Stimulated activated CD4-positive, alpha-beta T cell treated with anti-CD3 and anti-CD28 coated beads, Interleukin-15, amount 100 ng/mL, for 24 hours (primary cell): ENCODE measurements around the gene ACVR2A.

Experiments
- DNase-seq: peaks from one replicate; pipeline ENCODE4 v3.0.0-alpha.2; 2020

ACVR2A gene

GRCh38 chr2:147844697-147845410 lies at the start of gene ACVR2A:
ACVR2A (plus strand) TSS chr2:147845029; CDS start chr2:147845153, 124 bp downstream.
- DNase-seq, result peak; percentile 32

DNA sequence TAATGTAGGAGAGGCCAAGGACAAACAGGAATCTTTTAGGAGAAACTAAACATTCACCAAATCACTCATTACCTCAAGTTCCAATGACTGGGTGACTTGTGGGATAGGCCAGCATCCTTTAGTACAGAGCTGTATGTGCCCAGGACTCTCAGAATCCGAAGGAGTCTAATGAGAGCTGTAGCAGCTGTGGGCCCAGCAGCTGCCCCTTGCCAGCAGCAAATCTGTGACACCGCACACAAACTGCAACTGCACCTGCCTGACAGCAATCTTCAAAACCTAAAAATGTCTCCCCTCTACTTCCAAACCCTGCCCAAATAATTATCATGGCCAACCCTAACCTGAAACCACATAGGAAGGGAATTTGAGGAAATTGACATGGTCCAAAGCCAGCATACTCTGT lies 44.5 kb upstream of the ACVR2A start:
- DNase-seq, result no peak

DNA sequence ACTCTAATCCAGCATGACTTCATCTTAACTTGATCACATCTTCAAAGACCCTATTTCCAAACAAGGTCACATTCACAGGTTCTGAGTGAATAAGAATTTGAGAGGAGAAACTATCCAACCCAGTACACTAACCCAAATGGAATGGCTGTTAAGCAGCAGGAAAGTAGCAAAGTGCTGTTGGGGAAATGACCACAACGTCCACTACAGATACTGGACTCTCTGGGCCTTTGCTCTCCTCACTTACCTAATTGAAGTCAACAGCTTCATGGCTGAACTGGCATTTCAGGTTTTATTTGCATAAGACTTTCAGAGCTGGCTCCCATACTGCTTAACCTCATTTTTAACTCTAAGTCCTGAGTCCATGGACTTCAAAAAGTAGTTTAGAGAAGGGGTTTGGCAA lies 38.0 kb upstream of the ACVR2A start:
- DNase-seq, result no peak

DNA sequence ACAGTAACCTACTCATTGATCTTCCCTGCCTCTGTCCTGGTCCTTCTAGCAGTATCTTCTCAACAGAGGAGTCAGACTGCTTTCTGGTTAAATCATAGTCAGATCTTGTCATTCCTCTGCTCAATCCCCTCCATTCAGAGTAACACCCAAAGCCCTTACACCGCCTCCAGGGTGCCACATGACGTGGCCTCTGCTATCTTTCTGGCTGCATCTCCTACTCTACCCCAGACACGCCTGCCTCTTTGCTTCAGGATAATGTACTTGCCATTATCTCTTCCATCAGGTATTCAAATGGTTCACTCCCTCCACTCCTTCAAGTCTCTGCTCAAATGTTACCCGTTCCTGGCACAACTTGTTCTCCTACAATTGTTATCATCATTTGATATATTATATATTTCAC lies 36.3 kb upstream of the ACVR2A start:
- DNase-seq, result no peak

DNA sequence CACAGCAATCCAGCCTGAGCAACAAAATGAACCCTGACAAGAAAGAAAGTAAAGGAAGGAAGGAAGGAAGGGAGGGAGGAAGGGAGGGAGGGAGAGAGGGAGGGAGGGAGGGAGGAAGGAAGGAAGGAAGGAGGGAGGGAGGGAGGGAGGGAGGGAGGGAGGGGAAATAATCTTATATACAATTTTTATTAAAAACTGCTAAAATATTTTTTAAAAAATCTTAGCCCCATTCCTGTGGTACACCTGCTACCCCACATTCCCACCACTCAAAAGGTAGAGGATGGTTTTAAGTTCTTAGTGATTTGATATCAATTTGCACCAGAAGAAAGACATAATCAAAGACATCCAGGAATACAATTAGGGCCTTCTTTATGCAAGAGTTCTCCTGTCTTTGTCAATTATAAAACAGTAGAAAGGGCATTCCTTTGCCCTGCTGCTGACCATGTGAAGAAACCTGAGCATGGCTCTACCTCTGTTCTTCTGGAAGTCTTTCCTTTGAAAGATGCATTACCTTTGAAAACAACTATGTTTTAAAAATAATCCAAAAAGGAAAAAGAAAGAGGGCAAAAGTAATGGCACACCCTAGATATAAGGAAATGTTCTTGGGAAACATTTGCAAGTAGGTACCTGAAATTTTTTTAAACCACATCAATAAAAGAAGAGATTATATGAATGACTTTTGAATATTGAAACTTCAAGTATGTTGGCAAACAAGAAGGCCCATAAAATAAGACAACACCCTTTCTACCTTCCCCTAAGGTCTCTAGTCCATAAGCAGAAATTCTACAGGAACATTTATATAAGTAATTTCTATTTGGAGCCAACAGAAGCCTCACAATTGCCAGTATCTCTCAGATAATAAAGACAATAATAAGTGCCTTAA lies 33.7 kb upstream of the ACVR2A start:
- no peak for DNase-seq

- no peak for DNase-seq
Measured at GRCh38 chr2:147818741-147819140, 26.1 kb upstream of the ACVR2A start.

DNA sequence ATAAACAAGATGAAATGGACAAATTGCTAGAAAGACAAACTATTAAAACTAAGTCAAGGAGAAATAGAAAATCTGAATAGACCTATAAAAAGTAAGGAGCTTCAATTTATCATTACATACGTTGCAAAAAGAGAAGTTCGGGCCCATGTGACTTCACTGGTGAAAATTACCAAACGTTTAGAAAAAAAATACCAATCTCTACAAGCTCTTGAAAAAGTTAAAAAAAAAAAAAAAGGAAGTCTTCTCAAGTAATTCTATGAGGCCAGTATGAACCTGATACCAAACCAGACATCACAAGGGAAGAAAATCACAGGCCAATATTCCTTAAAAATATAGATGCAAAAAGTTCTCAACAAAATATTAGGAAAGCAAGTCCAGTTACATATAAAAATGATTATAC lies 20.2 kb upstream of the ACVR2A start:
- DNase-seq, result no peak

- DNase-seq, result no peak
Measured at GRCh38 chr2:147826278-147827087, 18.3 kb upstream of the ACVR2A start.

- DNase-seq, result no peak
Measured at GRCh38 chr2:147827088-147827375, 17.8 kb upstream of the ACVR2A start.

DNA sequence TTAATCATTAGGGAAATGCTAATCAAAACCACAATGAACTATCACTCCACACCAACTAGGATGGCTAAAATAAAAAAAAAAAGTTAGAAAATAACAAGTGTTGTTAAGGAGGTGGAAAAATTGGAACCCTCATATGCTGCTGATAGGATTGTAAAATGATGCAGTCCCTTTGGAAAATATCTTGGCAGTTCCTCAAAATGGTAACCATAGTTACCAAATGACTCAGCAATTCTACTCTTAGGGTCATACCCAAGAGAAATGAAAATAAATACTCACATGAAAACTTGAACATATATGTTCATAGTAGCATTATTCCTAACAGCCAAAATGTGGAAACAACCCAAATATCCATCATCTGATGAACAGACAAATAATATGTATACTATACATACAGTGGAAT lies 15.7 kb upstream of the ACVR2A start:
- no peak for DNase-seq

- no peak for DNase-seq
Measured at GRCh38 chr2:147836099-147836498, 8.7 kb upstream of the ACVR2A start.

DNA sequence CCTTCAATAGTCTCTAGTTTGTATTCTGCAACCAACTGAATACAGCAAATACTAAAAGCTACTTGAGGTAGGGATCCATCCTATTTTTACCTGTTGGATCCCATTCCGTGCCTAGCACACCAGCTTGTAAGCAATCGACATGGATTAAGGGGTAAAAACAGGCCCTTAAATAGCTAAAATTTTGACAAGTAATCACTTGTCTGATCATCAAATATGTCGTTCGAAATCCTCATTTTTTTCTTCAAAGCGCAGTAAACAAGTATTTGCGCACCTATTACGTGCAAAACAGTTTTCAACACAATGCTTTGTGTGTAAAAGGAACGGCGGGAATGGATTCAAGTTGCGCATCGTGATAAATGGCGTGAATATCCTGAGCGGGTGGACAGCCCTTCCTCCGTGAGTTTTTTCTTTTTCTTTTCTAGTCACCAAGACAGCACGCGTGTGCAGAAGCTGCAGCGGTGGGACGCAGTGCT lies 1.4 kb upstream of the ACVR2A start:
- no peak for DNase-seq

DNA sequence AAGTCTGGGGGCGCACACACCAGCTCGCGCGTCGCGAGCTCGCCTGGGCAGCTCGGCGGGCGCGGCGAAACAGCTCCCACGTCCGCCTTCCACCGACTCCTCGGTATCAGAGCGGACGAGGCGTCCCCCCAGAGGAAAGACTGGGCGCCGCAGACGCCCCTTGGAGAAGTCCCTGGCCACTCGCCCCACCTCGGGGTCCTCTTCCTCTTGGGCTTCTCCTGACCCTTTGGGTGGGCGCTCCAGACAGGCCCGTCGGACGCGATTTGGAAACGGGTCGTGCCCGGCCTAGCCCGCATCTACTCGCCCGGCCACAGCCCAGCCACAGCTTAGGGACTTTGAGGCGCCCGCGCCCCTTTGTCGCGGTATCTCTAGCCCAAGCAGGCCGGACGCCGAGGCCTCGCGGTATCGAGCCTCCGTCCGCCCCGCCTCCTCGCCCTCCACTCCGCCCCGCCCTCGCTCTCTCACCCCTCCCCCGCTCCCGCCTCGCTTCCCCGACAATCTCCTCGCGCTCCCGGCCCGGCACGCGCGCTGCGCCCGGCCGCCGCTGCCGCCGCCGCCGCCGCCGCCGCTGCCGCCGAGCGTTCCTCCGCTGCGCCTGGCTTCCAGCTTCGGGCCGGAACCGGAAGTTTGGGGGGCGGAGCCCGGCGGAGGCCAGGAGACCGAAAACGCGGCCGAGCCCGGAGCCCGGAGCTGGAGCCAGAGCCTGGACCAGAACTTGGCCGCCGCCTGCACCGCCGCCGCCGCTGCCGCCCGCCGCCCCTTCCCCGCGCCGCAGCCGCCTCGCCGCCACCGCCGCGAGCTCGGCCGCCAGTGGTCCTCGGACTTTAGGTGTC lies 749 bp upstream of the ACVR2A start:
- peak; percentile 93 for DNase-seq

DNA sequence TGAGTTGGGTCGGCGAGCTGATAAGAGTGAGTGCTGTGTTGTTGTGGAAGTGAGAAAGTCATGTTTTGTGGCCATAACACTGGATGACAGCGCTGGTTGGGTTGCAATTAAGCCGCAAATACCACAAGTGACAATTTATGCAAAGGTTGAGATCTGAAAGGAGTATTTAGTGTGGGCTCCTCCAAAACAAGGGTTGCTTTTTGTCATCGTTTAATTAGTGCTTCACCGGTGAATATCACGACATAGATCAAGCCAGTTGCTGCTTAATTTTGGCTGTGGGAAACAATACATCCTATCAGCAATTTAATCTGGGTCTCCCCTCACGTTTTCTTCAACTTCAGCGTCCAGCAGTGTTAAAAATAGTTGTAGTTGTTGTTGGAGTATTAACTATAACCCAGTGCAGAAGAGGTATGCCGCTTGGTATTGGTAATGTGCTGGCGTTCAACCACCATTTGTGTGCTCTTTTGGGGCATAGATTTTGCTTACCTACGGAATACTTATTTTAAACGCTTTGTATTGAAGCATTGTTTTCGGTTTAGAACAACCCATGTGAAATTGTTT lies 662 bp downstream of the ACVR2A start:
- peak; percentile 59 for DNase-seq

DNA sequence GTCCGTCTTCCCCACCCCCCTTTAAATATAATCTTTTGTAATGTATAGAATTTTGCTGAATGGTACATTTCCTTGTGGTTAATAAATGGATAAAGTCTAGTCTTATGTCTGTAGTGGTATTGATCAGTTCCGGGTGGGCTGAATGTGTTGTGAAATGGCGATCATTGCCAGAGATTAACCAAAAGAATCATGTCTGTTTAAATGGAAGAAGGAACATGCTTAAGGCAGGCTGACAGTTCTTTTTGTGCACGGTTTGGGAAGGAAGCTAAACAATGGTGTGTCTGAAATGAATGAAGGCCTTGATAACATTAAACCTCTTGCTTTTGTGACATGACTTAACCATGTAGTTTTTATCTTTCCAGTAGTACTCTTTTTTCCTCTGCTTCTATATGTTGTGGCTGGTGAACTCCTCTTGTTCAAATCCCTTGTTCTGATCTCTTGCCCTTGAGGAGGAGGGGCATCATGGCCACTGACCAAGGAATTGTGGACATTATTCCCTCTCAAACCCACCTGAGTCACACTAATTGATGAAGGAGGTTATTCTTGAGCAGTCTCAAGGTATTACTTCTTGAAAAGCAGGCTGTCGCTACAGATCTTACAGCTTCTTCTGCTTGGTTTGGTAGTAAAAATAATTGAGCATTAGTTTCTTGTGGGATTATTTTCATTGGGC lies 1.7 kb downstream of the ACVR2A start:
- no peak for DNase-seq

DNA sequence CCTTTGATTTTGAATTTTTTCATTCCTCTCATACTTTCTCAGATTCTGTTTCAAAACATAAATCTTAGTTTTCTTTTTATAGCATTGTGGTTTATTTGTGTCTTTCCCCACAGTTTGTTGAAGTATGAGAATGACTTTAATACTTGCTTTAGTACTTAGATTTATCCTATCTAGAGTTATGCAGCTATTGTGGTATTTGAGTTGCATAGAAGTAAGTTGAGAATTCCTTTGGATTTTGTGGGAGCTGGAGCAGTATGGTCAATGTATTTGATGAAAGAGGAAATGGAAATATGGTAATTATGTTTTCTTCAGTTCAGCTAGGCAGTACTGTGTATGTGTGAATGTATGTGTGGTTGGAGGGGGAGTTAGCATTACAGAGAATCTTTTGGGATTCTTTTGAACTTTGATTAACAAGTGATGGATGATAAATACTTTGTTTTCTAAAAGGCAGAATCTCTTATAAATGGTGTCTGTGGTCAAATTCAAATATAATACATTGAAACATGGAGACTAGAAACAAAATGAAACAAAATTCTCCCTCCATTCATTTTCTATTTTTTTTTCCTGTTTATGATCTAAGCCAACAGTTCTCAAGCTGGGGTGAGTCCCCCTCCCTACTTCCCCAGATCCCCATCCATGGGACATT lies 3.0 kb downstream of the ACVR2A start:
- no peak for DNase-seq

DNA sequence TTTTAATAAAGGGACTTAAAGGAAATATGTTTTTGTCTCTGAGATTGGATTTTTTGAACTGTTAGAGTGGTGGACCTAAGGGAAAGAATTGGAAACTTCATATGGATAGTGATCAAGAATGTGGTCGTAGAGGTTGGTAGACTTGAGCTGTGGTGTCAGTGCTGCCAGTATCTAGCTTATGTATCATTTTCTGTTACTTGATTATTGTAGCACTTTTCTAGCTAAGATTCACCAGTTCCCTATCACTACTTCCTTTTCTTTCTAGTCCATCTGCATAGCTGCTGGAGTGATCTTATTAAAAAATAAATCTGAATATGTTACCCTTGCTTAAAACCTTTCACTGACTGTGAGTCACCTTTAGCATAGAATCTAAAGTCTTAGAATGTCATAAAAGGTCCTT lies 6.0 kb downstream of the ACVR2A start:
- DNase-seq, result no peak

DNA sequence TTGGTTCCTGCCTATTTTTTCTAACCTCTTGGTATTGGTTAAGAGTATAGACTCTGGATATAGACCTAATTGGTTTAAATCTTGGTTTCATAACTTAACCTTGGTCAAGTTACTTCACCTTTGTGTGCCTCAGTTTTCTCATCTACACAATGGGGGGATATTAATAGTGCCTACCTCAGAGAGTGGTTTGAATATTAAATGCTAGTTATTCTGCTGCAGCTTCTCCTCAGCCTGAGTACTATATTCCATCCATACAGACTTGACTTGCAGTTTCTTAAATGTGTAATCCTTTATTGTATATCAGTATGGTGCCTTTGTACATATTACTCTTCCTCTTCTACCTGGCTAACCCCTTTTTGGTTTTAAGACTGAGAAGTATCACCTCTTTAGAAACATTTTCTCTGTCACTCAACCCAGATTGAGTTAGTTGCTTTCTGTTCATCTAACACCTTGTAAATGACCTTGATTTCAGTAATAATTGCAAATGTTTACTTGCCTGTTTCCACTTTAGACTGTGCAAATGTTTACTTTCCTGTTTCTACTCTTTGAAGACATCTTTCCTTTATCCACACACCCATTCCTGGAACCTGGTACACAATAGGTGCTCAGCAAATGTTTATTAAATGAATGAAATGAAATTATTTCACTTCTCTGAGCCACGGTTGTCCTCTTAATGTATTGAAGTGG lies 6.6 kb downstream of the ACVR2A start:
- DNase-seq, result no peak

- no peak for DNase-seq
Measured at GRCh38 chr2:147854557-147855134, 9.8 kb downstream of the ACVR2A start.

DNA sequence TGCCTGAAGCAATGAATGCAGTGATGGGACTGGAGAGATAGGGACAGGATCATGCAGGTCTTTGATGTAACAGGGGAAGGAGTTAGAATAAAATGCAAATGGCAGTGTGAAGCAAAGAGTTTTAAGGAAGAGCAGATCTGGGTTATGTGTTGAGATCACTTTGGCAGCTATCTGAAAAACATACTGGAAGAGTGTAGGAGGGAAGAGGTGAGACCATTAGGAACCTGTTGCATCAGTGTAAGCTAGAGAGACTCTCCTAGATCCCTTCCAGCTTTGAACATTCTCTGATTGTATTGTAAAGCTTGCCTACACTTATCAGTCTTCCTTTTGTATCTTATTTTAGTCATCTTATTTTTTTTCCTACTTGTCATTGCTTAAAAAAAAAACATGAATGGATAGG lies 10.5 kb downstream of the ACVR2A start:
- DNase-seq, result no peak
